HepG2 (cell line): ENCODE data around the gene LRRC3. TPM values are rescaled to one million over a fixed set of nuclear protein-coding genes. Genes with fewer than 3 reads are reported as not detected.

ENCODE experiments used
- AGO1 ChIP-seq: fragments of 200-400 bp; formaldehyde crosslinking; IDR thresholded peaks from 2 replicates; pipeline ENCODE4 v1.6.1; 2017; ENCODE audit warnings: mild to moderate bottlenecking, low read depth, low read length, moderate library complexity; ENCODE audit not compliant: poor library complexity, severe bottlenecking
- ARID3A ChIP-seq: IDR thresholded peaks from 2 replicates; pipeline ENCODE4 v1.6.1; 2012; ENCODE audit warnings: low read depth, low read length, improper control_type of control experiment
- BCL3 ChIP-seq: sonication (generic); formaldehyde crosslinking; IDR thresholded peaks from 2 replicates; pipeline ENCODE4 v1.5.1; 2020; ENCODE audit warnings: mild to moderate bottlenecking, missing genetic modification reagents, moderate library complexity
- DNMT1 ChIP-seq: sonication (generic); formaldehyde crosslinking; IDR thresholded peaks from 2 replicates; pipeline ENCODE4 v1.5.1; 2020; ENCODE audit warnings: mild to moderate bottlenecking, missing genetic modification reagents
- ELK4 ChIP-seq: sonication (generic); formaldehyde crosslinking; IDR thresholded peaks from 2 replicates; pipeline ENCODE4 v1.9.0; 2021; ENCODE audit warnings: missing genetic modification reagents, borderline replicate concordance
- HOXA5 ChIP-seq: sonication (generic); formaldehyde crosslinking; IDR thresholded peaks from 2 replicates; pipeline ENCODE4 v1.4.0; 2020; ENCODE audit warnings: missing genetic modification reagents
- IKZF4 ChIP-seq: sonication (generic); formaldehyde crosslinking; IDR thresholded peaks from 2 replicates; pipeline ENCODE4 v1.5.1; 2020; ENCODE audit warnings: borderline replicate concordance, mild to moderate bottlenecking, low read depth, missing genetic modification reagents; ENCODE audit errors: not compliant biosample characterization
- KLF9 ChIP-seq: IDR thresholded peaks from 2 replicates; pipeline ENCODE4 v1.6.1; 2016; ENCODE audit warnings: low read depth
- TAF15 ChIP-seq: fragments of 200-400 bp; formaldehyde crosslinking; IDR thresholded peaks from one replicate; pipeline ENCODE4 v1.6.1; 2018; ENCODE audit warnings: mild to moderate bottlenecking, low read depth, low read length; ENCODE audit not compliant: poor library complexity, severe bottlenecking
- ZNF121 ChIP-seq: sonication (generic); formaldehyde crosslinking; IDR thresholded peaks from 2 replicates; pipeline ENCODE4 v1.5.0; 2020; ENCODE audit warnings: mild to moderate bottlenecking, missing genetic modification reagents
- polyA plus RNA-seq, 8 experiments: library from polyadenylated mRNA; depleted of rRNA in 3 of 8; stranded (reverse) in 7 of 8; unstranded in 1 of 8; fragments of >200 nt; fragmentation: Illumina TruSeq in 4 of 8; extraction: Trizol in 4 of 8; gene quantifications; 2 replicates each; pipeline versions ENCODE4 v1.2.1 to v1.2.3, GENCODE V29; 2011 to 2016; ENCODE audit warnings: low read depth in 4 of 8, missing spikeins in 1 of 8, mixed read lengths in 1 of 8; ENCODE audit not compliant: insufficient read depth in 1 of 8
- total RNA-seq, 5 experiments: library from RNA; depleted of rRNA; stranded (reverse); fragments of >200 nt; fragmentation: Illumina TruSeq; extraction: Trizol; gene quantifications; 2 replicates each; pipeline ENCODE4 v1.2.3, GENCODE V29; 2016; ENCODE audit warnings: low read depth in 1 of 5
- TF ChIP-seq, protein P1 (sequence below): sonication (generic); formaldehyde crosslinking; IDR thresholded peaks from 2 replicates; pipeline ENCODE4 v1.4.0; 2020; ENCODE audit warnings: mild to moderate bottlenecking, missing genetic modification reagents, borderline replicate concordance
- TF ChIP-seq, protein P2 (sequence below), 2 experiments: IDR thresholded peaks; 2 replicates each; pipeline ENCODE4 v1.6.1; 2011 to 2012; ENCODE audit warnings: low read length in 2 of 2, borderline replicate concordance in 1 of 2, low read depth in 1 of 2, mild to moderate bottlenecking in 1 of 2, moderate library complexity in 1 of 2
- TF ChIP-seq, protein P3 (sequence below): IDR thresholded peaks from 2 replicates; pipeline ENCODE4 v1.6.1; 2018; ENCODE audit warnings: missing genetic modification reagents

Gene LRRC3
- total and polyA plus RNA-seq, 2 of the 13 experiments (the other 11 are each of a cell fraction or from before 2014, with no cell fraction given): 4.8 to 16.5 TPM

DNA sequence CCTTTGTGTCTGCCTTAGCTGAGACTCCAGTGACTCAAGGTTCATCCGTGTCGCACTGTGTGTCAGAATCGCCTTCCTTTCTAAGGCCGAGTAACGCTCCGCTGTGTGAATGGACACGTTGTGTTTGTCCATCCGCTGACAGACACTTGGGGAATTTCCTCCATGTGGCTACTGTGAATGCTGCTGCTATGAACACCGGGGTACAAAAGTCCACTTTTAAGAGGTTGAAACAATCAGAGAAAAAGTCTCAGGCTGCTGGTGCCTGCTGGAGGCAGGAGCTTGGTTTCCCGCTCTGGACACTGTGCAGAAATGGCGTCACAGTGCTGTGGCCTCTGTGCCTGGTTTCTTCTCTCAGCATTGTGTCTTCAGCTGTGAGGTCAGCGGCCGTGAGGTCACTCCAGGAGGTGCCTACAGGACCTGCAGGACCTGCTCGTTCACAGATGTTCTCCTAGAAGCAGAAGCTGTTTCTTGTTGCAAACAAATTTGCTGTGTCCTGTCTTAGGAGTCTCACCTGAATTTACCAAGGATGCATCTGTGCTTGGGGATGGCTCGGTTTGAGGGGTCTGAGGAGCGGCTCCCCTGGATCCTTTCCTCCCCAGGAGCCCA is 50.5 kb downstream of the LRRC3 start (continued):
- TF ChIP-seq, protein P1, sequence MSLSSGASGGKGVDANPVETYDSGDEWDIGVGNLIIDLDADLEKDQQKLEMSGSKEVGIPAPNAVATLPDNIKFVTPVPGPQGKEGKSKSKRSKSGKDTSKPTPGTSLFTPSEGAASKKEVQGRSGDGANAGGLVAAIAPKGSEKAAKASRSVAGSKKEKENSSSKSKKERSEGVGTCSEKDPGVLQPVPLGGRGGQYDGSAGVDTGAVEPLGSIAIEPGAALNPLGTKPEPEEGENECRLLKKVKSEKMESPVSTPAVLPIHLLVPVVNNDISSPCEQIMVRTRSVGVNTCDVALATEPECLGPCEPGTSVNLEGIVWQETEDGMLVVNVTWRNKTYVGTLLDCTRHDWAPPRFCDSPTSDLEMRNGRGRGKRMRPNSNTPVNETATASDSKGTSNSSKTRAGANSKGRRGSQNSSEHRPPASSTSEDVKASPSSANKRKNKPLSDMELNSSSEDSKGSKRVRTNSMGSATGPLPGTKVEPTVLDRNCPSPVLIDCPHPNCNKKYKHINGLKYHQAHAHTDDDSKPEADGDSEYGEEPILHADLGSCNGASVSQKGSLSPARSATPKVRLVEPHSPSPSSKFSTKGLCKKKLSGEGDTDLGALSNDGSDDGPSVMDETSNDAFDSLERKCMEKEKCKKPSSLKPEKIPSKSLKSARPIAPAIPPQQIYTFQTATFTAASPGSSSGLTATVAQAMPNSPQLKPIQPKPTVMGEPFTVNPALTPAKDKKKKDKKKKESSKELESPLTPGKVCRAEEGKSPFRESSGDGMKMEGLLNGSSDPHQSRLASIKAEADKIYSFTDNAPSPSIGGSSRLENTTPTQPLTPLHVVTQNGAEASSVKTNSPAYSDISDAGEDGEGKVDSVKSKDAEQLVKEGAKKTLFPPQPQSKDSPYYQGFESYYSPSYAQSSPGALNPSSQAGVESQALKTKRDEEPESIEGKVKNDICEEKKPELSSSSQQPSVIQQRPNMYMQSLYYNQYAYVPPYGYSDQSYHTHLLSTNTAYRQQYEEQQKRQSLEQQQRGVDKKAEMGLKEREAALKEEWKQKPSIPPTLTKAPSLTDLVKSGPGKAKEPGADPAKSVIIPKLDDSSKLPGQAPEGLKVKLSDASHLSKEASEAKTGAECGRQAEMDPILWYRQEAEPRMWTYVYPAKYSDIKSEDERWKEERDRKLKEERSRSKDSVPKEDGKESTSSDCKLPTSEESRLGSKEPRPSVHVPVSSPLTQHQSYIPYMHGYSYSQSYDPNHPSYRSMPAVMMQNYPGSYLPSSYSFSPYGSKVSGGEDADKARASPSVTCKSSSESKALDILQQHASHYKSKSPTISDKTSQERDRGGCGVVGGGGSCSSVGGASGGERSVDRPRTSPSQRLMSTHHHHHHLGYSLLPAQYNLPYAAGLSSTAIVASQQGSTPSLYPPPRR: peak; percentile 32; the same call in 1 of the 2 replicates
- TF ChIP-seq BCL3 (CRISPR knock-in tag) (0 out of 2 replicates have a peak, but pooled peaks have one; percentile 19), ZNF121 (CRISPR knock-in tag) (no peak), HOXA5 (CRISPR knock-in tag) (0 out of 2 replicates have a peak, but pooled peaks have one; percentile 17), IKZF4 (peak; percentile 5), ARID3A (no peak), KLF9 (CRISPR knock-in tag) (no peak), DNMT1 (CRISPR knock-in tag) (no peak), AGO1 (no peak), ELK4 (CRISPR knock-in tag) (no peak), TAF15 (no peak)
- TF ChIP-seq, protein P2, sequence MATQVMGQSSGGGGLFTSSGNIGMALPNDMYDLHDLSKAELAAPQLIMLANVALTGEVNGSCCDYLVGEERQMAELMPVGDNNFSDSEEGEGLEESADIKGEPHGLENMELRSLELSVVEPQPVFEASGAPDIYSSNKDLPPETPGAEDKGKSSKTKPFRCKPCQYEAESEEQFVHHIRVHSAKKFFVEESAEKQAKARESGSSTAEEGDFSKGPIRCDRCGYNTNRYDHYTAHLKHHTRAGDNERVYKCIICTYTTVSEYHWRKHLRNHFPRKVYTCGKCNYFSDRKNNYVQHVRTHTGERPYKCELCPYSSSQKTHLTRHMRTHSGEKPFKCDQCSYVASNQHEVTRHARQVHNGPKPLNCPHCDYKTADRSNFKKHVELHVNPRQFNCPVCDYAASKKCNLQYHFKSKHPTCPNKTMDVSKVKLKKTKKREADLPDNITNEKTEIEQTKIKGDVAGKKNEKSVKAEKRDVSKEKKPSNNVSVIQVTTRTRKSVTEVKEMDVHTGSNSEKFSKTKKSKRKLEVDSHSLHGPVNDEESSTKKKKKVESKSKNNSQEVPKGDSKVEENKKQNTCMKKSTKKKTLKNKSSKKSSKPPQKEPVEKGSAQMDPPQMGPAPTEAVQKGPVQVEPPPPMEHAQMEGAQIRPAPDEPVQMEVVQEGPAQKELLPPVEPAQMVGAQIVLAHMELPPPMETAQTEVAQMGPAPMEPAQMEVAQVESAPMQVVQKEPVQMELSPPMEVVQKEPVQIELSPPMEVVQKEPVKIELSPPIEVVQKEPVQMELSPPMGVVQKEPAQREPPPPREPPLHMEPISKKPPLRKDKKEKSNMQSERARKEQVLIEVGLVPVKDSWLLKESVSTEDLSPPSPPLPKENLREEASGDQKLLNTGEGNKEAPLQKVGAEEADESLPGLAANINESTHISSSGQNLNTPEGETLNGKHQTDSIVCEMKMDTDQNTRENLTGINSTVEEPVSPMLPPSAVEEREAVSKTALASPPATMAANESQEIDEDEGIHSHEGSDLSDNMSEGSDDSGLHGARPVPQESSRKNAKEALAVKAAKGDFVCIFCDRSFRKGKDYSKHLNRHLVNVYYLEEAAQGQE (IDR thresholded peaks at IDR 0.05; ENCODE audit: borderline replicate concordance in 1 of 2, low read depth in 1 of 2, low read length in 2 of 2): peak in 1 of 2 experiments; percentile 52; a peak in 1 of 4 replicates
- TF ChIP-seq, protein P3, sequence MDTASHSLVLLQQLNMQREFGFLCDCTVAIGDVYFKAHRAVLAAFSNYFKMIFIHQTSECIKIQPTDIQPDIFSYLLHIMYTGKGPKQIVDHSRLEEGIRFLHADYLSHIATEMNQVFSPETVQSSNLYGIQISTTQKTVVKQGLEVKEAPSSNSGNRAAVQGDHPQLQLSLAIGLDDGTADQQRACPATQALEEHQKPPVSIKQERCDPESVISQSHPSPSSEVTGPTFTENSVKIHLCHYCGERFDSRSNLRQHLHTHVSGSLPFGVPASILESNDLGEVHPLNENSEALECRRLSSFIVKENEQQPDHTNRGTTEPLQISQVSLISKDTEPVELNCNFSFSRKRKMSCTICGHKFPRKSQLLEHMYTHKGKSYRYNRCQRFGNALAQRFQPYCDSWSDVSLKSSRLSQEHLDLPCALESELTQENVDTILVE (CRISPR knock-in tag): peak; percentile 69
